Type B pancreatic cell (in vitro differentiated cells): ENCODE data around the gene MYO10. TPM values are rescaled to one million over a fixed set of nuclear protein-coding genes. Genes with fewer than 3 reads are reported as not detected.

Experiments used
- DNase-seq: peaks from one replicate; pipeline ENCODE4 v3.0.0; 2021; ENCODE audit warnings: mixed read lengths; ENCODE audit not compliant: unreplicated experiment; ENCODE audit errors: extremely low spot score
- H3K27ac Mint-ChIP-seq: 2 replicates; pipeline ENCODE4 v1.8.0; 2021; ENCODE audit warnings: mild to moderate bottlenecking, mixed read lengths
- H3K27me3 Mint-ChIP-seq: 2 replicates; pipeline ENCODE4 v1.8.0; 2021; ENCODE audit warnings: mixed read lengths
- H3K36me3 Mint-ChIP-seq: 2 replicates; pipeline ENCODE4 v1.8.0; 2021; ENCODE audit warnings: mixed read lengths
- H3K4me1 Mint-ChIP-seq: one replicate; pipeline ENCODE4 v1.8.0; 2021; ENCODE audit warnings: mixed read lengths; ENCODE audit not compliant: unreplicated experiment
- H3K4me3 Mint-ChIP-seq: 2 replicates; pipeline ENCODE4 v1.8.0; 2021; ENCODE audit warnings: mild to moderate bottlenecking, mixed read lengths
- H3K9me3 Mint-ChIP-seq: 2 replicates; pipeline ENCODE4 v1.8.0; 2021; ENCODE audit warnings: mixed read lengths
- total RNA-seq: library from RNA; stranded (reverse); gene quantifications from 2 replicates; pipeline ENCODE4 v1.2.1, GENCODE V29; 2021; ENCODE audit warnings: low replicate concordance
- TF ChIP-seq, protein P1 (sequence below): fragments of 200-600 bp; sonication (generic); conservative IDR thresholded peaks from 2 replicates; pipeline ENCODE4 v1.5.0; 2021; ENCODE audit warnings: antibody characterized with exemption, mild to moderate bottlenecking

The MYO10 gene
- total RNA-seq, 1 donor from 2014 or later = 52.5 TPM

DNA sequence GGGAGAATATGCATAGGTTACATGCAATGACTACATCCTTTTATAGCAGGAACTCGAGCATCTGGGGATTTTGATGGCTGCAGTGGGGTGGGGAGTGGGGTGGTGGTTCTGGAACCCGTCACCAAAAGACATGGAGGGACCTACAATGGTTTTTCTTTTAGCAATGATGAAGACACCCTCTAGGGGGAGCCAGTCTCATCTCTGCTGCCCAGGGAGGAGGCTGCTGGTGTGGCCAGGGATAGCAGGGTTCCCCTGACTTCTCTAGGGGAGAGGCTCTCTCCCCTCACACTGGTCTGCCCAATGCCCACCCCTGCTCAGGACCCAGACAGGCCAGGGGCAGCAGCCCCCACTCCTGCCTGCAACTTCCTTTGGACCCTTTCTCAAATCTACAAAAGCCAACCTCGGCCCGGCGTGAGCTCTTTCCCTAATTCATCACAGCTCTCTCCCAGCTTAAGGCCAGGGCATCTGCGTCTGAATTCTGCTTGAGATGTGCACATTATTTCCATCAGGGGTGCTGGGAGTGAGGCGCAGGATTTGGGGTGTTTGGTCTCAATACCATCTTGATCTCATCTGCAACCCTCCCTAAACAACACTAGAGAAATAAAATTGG, 245.7 kb downstream of the MYO10 start:
- no peak for DNase-seq
- Mint-ChIP-seq H3K36me3 (peaks cover 31% of the 10 kb centered on the region), H3K27me3 (no peaks in the 10 kb centered on the region), H3K4me1 (no peaks in the 10 kb centered on the region), H3K4me3 (no peak overlapping the region), H3K27ac (no peak overlapping the region), H3K9me3 (no peaks in the 10 kb centered on the region)
- TF ChIP-seq, protein P1, sequence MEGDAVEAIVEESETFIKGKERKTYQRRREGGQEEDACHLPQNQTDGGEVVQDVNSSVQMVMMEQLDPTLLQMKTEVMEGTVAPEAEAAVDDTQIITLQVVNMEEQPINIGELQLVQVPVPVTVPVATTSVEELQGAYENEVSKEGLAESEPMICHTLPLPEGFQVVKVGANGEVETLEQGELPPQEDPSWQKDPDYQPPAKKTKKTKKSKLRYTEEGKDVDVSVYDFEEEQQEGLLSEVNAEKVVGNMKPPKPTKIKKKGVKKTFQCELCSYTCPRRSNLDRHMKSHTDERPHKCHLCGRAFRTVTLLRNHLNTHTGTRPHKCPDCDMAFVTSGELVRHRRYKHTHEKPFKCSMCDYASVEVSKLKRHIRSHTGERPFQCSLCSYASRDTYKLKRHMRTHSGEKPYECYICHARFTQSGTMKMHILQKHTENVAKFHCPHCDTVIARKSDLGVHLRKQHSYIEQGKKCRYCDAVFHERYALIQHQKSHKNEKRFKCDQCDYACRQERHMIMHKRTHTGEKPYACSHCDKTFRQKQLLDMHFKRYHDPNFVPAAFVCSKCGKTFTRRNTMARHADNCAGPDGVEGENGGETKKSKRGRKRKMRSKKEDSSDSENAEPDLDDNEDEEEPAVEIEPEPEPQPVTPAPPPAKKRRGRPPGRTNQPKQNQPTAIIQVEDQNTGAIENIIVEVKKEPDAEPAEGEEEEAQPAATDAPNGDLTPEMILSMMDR = peak; percentile 83

DNA sequence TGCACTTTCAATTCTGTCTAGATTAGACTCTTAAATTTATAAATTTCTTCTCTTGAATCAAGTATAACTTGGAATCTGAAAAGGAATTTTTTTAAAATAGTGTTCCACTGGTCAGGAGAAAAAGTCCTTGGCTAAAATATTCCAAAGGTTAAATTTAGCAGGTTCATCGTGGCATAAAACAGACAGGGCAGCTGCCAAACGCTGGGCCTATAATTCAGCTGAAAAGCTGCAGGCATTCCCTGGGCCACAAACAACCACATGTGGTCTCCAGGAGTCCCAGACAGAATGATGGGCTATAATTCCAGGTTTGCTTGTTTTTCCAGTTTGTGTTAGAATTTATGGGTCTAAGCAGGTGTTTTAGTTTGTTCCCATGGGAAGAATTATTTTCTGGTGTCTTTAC, 248.2 kb downstream of the MYO10 start:
- TF ChIP-seq, protein P1 = no peak
- H3K9me3 Mint-ChIP-seq = no peaks in the 10 kb centered on the region
- H3K27ac Mint-ChIP-seq = no peak overlapping the region
- H3K36me3 Mint-ChIP-seq = peaks cover 31% of the 10 kb centered on the region
- no peaks in the 10 kb centered on the region for H3K4me1 Mint-ChIP-seq
- H3K27me3 Mint-ChIP-seq = no peaks in the 10 kb centered on the region
- no peak for DNase-seq
- no peak overlapping the region for H3K4me3 Mint-ChIP-seq

DNA sequence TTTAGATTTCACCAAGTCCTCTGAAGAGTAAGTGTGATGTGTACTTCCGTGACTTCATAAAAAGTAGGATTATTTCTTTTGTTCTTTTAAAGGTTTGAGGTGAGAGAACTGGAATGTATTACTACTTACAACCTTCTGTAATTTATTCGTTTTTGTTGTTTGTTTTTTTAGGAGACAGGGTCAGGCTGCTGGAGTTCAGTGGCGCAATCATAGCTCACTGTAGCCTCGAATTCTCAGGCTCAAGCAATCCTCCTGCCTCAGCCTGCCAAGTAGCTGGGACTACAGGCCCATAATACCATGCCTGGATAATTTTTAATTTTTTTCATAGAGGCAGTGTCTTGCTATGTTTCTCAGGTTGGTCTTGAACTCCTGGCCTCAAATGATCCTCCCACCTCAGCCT, 251.0 kb downstream of the MYO10 start:
- no peak for DNase-seq
- no peaks in the 10 kb centered on the region for H3K27me3 Mint-ChIP-seq

DNA sequence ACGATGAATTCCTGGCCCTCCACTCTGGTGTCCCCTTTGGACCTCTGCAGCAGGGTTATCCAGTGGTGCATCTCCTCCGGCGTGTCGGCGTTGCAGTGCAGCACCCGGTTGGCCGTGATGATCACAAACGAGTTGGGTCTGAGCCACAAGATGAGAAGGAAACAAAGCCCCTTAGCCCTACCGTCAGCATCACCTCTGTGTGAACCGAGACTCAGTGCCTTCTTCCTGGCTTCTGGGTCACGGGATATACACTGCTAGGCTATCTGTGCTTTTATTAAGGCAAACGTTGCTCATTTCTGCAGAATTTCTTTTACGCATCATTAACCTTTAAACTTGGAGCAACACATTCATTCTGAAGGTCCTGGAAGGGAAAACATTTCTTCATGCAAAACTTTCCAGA, 254.2 kb downstream of the MYO10 start:
- Mint-ChIP-seq H3K9me3 (no peaks in the 10 kb centered on the region), H3K36me3 (peaks cover 31% of the 10 kb centered on the region), H3K4me3 (no peak overlapping the region), H3K4me1 (no peaks in the 10 kb centered on the region), H3K27ac (no peak overlapping the region), H3K27me3 (no peaks in the 10 kb centered on the region)
- TF ChIP-seq, protein P1 = no peak
- no peak for DNase-seq

More for the DNA sequence above, 251.0 kb downstream of the MYO10 start:
- Mint-ChIP-seq H3K27ac (no peak overlapping the region), H3K4me1 (no peaks in the 10 kb centered on the region), H3K4me3 (no peak overlapping the region), H3K36me3 (peaks cover 35% of the 10 kb centered on the region), H3K9me3 (no peaks in the 10 kb centered on the region)
- TF ChIP-seq, protein P1 = no peak

DNA sequence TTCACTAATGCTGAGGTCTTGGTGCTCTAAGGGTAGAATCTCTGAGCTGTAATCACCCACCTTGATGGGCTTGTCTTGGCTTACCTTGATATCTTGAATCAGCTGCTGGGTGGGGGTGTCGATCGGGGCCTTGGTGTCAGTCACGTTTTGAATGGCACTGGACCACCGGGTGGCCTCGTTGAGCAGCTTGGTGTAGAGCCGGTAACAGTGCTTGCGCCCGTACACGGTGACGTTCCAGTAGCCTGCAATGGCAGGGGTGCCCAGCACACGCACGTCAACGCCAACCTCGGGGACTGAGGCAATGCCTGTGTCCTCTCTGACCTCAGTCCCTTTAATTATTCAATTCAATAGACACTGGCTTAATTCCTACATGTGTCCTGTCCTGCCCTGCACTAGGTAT, 256.2 kb downstream of the MYO10 start:
- Mint-ChIP-seq H3K27me3 (no peaks in the 10 kb centered on the region), H3K36me3 (peaks cover 41% of the 10 kb centered on the region), H3K27ac (no peak overlapping the region), H3K4me1 (peaks cover 6% of the 10 kb centered on the region), H3K9me3 (no peaks in the 10 kb centered on the region), H3K4me3 (no peak overlapping the region)
- TF ChIP-seq, protein P1 = no peak
- no peak for DNase-seq

DNA sequence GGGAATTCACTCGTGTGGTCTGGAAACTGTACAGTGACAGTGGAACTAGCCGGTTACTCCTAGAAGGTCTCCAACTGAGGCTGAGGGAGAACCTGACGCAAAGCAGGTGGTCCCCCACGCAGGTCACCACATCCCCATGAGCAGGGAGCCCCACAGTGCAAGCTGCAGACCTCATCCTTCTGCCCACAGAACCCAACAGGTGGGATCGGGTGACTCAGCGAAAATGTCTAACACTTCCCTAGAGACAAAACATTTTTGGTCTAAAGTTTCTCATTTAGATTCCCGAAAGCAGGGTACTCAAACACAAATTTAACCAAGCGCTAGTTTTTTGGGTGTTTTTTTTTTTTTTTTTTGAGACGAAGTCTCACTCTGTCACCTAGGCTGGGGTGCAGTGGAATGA, 256.9 kb downstream of the MYO10 start:
- DNase-seq = no peak
- peaks cover 39% of the 10 kb centered on the region for H3K36me3 Mint-ChIP-seq
- H3K9me3 Mint-ChIP-seq = no peaks in the 10 kb centered on the region
- no peaks in the 10 kb centered on the region for H3K27me3 Mint-ChIP-seq
- H3K4me3 Mint-ChIP-seq = no peak overlapping the region
- no peak overlapping the region for H3K27ac Mint-ChIP-seq
- TF ChIP-seq, protein P1 = no peak
- peaks cover 6% of the 10 kb centered on the region for H3K4me1 Mint-ChIP-seq
